Omental fat pad (tissue), 4 donors: ENCODE data around the gene NOSIP. TPM values are rescaled to one million over a fixed set of nuclear protein-coding genes. Genes with fewer than 3 reads are reported as not detected.

Experiments
- ATAC-seq: fragments of 150-250 bp; one replicate; pipeline ENCODE4 v1.9.1; 2016; ENCODE audit warnings: mild to moderate bottlenecking, moderate library complexity; ENCODE audit not compliant: low FRiP score
- DNase-seq: peaks from one replicate; pipeline ENCODE4 v3.0.0-alpha.2; 2019; ENCODE audit warnings: low spot score
- CTCF ChIP-seq, 3 donors: fragments of 450-650 bp; IDR thresholded peaks; one replicate each; pipeline ENCODE4 v1.5.1; 2016 to 2017; ENCODE audit warnings: antibody characterized with exemption in 3 of 3, mild to moderate bottlenecking in 3 of 3, moderate library complexity in 2 of 3
- total RNA-seq, 4 donors: library from RNA; depleted of rRNA; stranded (reverse); fragments of >200 nt; gene quantifications; one replicate each; pipeline ENCODE4 v1.1.0, GENCODE V29; 2016

The NOSIP gene
- total RNA-seq, 4 donors from 2014 or later, result 36.9 to 70.8 (median 46.4) TPM

GRCh38 chr19:49570997-49571676 lies 9.2 kb downstream of the NOSIP start:
- no peak for DNase-seq
- no peak for ATAC-seq
- TF ChIP-seq CTCF (IDR thresholded peaks at IDR 0.05), result no peak

GRCh38 chr19:49570138-49570856 lies 10.1 kb downstream of the NOSIP start:
- DNase-seq (no peak), ATAC-seq (no peak)
- peak in 2 of 3 donors; percentile 87 to 93 for TF ChIP-seq CTCF (IDR thresholded peaks at IDR 0.05)

- TF ChIP-seq CTCF (IDR thresholded peaks at IDR 0.05), result no peak
- ATAC-seq (no peak), DNase-seq (no peak)
Measured at GRCh38 chr19:49567861-49568441, 12.4 kb downstream of the NOSIP start.

GRCh38 chr19:49566302-49566701 lies 14.1 kb downstream of the NOSIP start:
- ATAC-seq (no peak), DNase-seq (no peak)
- TF ChIP-seq CTCF (IDR thresholded peaks at IDR 0.05), result no peak

GRCh38 chr19:49565261-49565660 lies 15.1 kb downstream of the NOSIP start:
- no peak for TF ChIP-seq CTCF (IDR thresholded peaks at IDR 0.05)
- ATAC-seq (no peak), DNase-seq (no peak)

GRCh38 chr19:49564616-49565045 lies 15.7 kb downstream of the NOSIP start:
- TF ChIP-seq CTCF (IDR thresholded peaks at IDR 0.05), result no peak
- ATAC-seq, result no peak
- DNase-seq, result no peak
